ENCODE results near the gene GRIK2.
"Not testable (repeated sequence)": the region's sequence is repeated elsewhere in the genome, so short reads cannot be mapped to it uniquely, and the experiment has no call there.

GRIK2 gene

DNA sequence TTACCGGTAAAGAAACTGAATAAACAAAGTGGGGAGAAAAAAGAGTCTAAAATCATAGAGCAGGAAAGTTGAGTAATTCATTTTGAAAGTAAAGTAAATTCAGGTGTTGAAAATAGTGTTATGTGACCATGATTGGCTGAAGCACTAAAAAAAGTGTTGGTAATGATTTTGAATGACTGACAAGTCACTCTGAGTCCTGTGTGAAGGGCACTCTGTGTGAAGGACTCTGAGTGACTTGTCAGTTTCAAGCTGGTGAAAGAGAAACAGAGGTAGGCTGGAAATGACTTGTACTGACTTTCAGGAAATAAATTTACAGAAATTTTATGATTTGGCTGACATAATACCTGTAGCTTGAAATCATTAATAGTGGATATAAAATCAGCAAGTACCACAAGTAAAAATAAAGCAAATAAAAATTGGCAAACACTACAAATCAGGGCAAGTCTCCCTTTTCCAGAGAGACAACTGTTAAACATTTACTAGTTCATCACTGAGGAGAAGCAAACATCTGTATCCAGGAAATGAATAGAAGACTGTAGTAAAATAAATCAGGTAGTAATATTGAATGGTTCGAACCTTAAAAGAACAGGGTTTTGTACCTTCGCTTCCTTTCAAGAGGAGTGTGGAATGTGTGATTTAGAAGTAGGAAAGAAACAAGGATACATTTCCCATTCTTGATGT is 630.6 kb downstream of the GRIK2 start:
- DNase-seq (ENCODE audit: low read depth) = no peak

DNA sequence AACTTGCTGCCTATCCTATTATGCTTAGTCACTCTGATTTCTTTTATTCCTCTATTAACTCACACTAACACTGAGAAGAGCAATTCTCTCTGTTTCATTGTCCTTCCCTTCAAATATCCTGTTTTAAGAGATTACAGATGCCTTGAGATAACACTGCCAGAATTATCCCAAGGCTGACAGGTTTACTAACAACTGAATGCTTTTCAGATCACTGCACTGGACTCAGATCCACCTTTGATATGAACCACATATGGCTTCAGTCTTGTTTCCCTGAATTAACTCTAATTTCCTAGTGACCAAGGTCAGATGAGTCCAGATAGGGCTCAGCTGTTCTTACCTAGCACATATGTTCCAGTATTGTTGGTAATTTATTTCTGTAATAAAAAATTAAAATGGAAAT is 633.1 kb downstream of the GRIK2 start:
- no peak for DNase-seq (ENCODE audit: low read depth)

DNA sequence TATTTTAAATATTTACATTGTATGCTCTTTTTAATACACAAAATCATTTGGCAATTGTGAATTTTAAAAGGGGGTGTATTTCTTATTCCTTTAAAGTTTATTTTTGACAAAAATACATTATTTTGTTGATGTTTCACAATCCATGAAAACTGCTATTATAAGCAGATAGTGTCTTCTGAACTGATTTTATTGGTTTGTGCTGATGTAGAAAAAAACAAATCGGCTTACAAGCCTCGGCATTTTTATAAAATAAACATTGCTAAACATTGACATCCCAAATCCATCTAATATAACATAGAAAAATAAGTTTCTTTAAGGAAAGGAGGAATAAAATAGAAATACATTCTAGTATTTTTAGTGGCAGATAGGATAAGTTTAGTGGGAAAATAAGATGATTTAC is 634.7 kb downstream of the GRIK2 start:
- no peak for DNase-seq (ENCODE audit: low read depth)

DNA sequence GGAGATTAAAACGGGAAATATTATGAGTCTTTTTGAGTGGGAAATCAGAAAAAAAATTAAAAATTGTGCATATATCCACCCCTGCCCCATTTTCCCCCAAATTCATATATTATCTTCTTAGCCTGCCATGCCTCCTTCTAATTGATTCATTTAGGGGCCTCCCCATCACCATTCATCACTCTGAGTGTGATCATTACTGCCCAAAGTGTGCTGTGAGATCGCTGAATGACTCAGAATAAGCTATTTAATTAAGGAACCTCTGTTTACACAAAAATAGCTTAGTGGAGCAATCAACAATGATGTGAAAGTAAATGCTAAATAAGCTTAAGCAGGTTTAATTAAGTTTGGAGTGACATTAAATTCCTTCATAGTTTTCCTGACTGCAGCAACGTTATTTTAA is 645.5 kb downstream of the GRIK2 start:
- no peak for DNase-seq (ENCODE audit: low read depth)

DNA sequence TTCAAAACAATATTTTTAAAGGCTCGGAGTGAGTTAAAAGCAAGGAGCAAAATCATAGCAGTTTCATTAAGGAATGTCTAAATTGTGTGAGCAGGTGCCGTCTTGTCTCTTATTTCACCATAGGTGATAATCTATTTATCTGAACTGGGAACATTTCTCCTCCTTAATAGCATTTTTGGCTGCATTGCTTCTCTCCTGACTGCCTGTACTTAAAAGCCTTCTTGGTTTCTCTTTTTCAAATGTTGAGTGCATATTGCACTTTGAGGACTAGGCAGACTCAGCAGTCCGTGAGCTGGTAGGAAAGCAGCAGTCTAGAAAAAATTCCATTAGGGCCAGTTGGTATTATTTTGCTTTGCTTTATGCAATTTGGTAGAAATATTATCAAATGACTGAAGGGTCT is 645.9 kb downstream of the GRIK2 start:
- no peak for DNase-seq (ENCODE audit: low read depth)

DNA sequence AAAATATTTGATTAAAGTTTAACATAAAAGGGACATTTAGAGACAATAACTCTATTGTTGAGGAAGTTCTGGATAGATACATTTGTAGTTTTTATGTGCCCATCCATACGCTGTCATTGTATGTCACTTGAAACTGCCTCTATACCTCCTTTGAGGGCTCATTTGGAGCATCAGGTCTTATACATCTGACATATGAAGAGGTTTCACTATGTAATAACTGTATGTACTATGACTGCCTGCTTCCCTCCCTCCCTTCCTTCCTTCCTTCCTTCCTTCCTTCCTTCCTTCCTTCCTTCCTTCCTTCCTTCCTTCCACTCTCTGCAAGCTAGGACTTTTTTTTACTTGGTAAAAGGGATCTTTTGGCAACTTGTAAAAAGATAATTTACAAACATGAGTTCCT is 657.5 kb downstream of the GRIK2 start:
- no peak for DNase-seq (ENCODE audit: low read depth)

DNA sequence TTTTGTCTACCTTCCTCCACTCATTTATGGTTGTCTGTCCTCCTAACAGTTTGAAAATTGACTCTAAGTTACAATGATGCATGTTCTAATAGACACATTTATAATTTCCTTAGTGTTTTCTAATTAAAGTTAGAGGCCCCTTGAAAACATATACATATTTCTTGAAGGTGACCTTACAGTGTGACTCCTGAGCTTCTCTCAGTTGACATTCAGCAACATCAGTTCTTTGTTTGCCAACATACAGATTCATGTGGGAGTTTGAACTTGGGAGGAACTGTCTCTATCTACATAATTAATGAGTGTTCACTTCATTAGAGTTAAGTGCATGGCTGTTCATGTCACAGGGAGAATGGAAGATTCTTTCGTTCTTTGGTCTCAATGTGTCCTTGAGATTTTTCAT is 658.2 kb downstream of the GRIK2 start:
- DNase-seq (ENCODE audit: low read depth) = no peak

DNA sequence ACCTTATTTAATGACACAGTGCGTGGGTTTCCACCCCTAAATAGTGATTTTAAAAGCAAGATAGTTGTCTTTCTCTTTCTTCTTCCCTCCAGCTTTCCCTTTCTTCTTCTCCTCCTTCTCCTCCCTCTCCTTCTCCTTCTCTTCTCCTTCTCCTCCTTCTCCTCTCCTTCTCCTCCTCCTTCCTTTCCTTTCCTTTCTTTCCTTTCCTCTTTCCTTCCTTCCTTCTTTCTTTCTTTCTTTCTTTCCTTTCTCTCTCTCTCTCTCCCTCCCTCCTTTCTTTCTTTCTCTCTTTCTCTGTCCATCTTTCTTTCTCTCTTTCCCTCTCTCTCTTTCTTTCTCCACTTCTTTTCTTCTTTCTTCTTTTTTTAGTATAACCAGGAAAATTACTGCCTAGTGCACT is 670.6 kb downstream of the GRIK2 start:
- DNase-seq (ENCODE audit: low read depth) = no peak

DNA sequence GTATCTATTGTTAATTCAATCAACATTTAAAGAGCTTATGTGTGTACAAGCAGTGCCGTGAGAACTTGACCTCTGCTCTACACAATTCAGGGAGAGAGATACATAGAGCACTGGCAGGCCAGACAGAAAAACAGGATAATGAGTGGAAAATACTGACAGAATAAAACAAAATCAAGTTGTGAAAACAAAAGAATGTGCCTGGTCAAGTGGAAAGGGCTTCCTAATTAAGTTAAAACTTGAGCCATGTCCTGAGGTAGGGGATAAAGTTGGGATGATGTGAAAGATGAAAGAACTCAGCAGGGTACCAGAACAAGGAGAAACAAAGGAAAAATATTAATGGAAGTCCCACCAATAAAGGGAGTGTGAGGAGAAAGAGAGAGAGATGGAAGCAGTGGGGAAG is 672.8 kb downstream of the GRIK2 start:
- no peak for DNase-seq (ENCODE audit: low read depth)

DNA sequence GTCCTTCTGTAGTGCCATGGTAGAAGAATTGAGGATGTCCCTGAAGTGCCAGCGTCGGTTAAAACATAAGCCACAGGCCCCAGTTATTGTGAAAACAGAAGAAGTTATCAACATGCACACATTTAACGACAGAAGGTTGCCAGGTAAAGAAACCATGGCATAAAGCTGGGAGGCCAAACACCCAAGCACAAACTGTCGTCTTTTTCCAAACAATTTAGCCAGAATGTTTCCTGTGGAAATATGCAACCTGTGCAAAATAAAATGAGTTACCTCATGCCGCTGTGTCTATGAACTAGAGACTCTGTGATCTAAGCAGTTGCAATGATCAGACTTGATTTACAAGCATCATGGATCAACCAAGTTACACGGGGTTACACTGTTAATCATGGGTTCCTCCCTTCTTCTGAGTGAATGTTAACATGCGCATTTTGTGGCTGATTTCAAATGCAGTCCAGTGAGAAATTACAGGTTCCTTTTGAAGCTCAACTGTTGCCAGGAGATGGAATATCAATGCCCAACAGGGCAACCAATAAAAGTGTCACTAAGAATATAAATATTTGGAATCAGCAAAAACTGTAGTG is 674.9 kb downstream of the GRIK2 start:
- DNase-seq (ENCODE audit: low read depth) = no peak

DNA sequence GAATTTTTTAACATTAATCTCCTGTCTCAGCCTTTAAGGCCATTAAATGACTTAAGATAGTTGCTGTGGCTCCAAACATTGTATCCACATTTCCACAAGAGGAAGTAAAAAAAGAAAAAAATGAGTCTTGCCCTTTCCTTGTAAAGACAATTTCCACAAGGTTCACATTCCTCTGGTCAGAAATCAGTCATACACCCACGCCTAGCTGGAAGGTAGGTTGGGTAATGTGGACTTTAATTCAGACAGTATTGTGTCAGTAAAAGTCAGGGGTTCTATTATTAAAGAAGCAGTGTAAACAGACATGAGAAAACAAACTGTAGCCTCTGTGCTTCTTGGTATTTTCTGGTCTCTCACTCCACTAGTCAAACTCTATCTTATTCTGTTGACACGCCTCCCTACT is 682.0 kb downstream of the GRIK2 start:
- DNase-seq (ENCODE audit: low read depth) = no peak

DNA sequence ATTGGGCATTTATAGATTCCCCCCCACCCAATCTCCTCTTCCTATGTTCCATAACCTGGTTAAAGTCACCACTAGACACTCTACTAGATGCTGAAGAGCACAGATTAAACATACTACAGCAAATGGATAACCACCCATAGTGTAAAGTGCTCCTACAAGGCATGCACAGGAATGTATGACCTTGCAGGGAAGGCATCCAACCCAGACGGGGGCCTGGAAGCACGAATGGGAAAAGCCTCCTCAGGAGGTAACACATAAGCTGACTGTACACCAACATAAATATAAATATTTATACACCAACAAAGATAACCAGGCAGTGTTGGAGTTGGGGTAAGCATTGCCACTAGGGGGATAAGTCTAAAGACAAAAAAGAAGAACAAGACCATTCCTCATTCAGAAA is 691.7 kb downstream of the GRIK2 start:
- no peak for DNase-seq (ENCODE audit: low read depth)

DNA sequence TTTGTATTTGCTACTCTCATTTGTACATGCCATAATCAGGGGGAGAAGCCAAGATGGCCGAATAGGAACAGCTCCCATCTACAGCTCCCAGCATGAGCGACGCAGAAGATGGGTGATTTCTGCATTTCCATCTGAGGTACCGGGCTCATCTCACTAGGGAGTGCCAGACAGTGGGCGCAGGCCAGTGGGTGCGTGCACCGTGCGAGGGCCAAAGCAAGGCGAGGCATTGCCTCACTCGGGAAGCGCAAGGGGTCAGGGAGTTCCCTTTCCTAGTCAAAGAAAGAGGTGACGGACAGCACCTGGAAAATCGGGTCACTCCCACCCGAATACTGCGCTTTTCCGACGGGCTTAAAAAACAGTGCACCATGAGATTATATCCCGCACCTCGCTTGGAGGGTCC is 694.7 kb downstream of the GRIK2 start:
- not testable (repeated sequence) for DNase-seq (ENCODE audit: low read depth)

DNA sequence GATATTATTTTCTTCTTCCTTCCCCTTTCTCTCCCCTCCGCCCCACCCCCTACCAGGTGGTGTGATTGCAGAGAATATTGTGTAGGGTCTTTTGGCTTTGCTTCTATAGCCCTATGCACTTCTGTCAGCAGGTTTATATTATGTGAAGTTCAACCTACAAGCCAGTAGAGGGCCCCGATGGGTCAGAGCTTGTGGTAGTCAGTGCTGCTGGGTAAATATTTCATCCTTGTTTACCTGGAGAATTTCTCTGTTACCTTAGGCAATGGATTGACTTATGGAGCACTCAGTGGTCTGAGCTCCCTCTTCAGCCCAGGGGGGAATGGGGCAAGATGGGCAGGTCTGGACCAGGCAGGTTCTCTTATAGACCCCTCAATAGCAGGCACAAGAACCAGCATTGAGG is 720.9 kb downstream of the GRIK2 start:
- DNase-seq (ENCODE audit: low read depth) = no peak

DNA sequence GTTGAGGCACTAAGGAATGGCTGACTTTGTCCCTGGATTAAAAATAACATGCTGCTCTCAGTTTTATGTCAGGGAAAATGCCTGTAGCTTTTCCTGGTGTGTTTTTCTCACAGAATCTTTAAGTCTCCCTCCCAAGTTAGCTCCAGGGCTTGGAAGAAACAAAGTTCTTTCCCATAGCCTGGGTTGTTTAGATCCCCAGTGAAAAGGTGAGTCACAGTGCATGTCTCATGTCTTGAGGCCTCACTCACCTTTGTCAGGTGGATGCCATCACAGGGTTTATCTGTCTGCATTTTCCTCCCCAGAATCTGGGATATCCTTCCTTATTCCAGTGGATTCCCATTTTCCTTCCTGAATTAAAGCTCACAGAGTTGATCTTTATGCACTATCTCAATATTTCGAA is 722.4 kb downstream of the GRIK2 start:
- no peak for DNase-seq (ENCODE audit: low read depth)

DNA sequence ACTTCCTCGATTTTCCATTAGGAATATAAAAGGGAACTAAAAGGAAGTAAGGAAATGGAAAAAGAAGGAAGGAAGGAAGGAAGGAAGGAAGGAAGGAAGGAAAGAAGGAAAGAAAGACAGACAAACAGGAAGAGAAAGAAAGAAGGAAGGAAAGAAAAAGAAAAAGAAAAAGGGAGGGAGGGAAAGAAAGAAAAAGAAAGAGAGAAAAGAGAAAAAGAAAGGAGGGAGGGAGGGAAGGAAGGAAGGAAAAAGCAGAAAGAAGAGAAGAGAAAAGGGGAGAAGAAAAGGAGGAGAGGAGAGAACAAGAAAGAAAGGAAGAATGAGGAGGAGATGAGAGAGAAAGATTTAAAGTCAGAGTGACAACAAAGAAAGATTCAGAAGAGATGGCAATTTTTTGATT is 724.5 kb downstream of the GRIK2 start:
- DNase-seq (ENCODE audit: low read depth) = no peak
